HG03025 (cell line): ENCODE results near the gene KCNN3.

ENCODE experiments used
- ATAC-seq: cut with Tn5 transposase; IDR thresholded peaks from one replicate; pipeline ENCODE4 v1.9.1; 2021; ENCODE audit warnings: mild to moderate bottlenecking, moderate library complexity; ENCODE audit not compliant: unreplicated experiment, low FRiP score

KCNN3 gene

GRCh38 chr1:154801234-154802011, 68.7 kb downstream of the KCNN3 start:
- no peak for ATAC-seq

GRCh38 chr1:154799188-154799587, 70.9 kb downstream of the KCNN3 start:
- ATAC-seq, result no peak

- ATAC-seq, result no peak
These were observed 71.4 kb downstream of the KCNN3 start for GRCh38 chr1:154798645-154799044.

GRCh38 chr1:154797175-154797574, 72.9 kb downstream of the KCNN3 start:
- no peak for ATAC-seq

GRCh38 chr1:154796303-154796892, 73.7 kb downstream of the KCNN3 start:
- ATAC-seq, result no peak

GRCh38 chr1:154794608-154795007, 75.5 kb downstream of the KCNN3 start:
- ATAC-seq, result no peak

GRCh38 chr1:154793685-154794084, 76.4 kb downstream of the KCNN3 start:
- ATAC-seq, result no peak

- no peak for ATAC-seq
These were observed 77.2 kb downstream of the KCNN3 start for GRCh38 chr1:154792899-154793298.

GRCh38 chr1:154791292-154792166, 78.6 kb downstream of the KCNN3 start:
- peak; percentile 69 for ATAC-seq

GRCh38 chr1:154788886-154789285, 81.2 kb downstream of the KCNN3 start:
- no peak for ATAC-seq

- no peak for ATAC-seq
These were observed 81.8 kb downstream of the KCNN3 start for GRCh38 chr1:154788110-154788870.

- ATAC-seq, result no peak
These were observed 83.1 kb downstream of the KCNN3 start for GRCh38 chr1:154786804-154787570.

- ATAC-seq, result peak; percentile 51
These were observed 85.1 kb downstream of the KCNN3 start for GRCh38 chr1:154784924-154785531.

- ATAC-seq, result no peak
These were observed 85.7 kb downstream of the KCNN3 start for GRCh38 chr1:154784416-154784815.

GRCh38 chr1:154783976-154784375, 86.1 kb downstream of the KCNN3 start:
- ATAC-seq, result no peak

GRCh38 chr1:154780541-154780940, 89.5 kb downstream of the KCNN3 start:
- ATAC-seq, result no peak

GRCh38 chr1:154779551-154780189, 90.4 kb downstream of the KCNN3 start:
- ATAC-seq, result no peak

GRCh38 chr1:154778944-154779343, 91.1 kb downstream of the KCNN3 start:
- no peak for ATAC-seq

- no peak for ATAC-seq
These were observed 91.8 kb downstream of the KCNN3 start for GRCh38 chr1:154778275-154778674.
